HuH-7 (cell line): ENCODE results near the gene FASTKD2.

Experiments
- DNase-seq: peaks from one replicate; pipeline ENCODE4 v3.0.0; 2011; ENCODE audit warnings: low spot score

FASTKD2 gene

DNA sequence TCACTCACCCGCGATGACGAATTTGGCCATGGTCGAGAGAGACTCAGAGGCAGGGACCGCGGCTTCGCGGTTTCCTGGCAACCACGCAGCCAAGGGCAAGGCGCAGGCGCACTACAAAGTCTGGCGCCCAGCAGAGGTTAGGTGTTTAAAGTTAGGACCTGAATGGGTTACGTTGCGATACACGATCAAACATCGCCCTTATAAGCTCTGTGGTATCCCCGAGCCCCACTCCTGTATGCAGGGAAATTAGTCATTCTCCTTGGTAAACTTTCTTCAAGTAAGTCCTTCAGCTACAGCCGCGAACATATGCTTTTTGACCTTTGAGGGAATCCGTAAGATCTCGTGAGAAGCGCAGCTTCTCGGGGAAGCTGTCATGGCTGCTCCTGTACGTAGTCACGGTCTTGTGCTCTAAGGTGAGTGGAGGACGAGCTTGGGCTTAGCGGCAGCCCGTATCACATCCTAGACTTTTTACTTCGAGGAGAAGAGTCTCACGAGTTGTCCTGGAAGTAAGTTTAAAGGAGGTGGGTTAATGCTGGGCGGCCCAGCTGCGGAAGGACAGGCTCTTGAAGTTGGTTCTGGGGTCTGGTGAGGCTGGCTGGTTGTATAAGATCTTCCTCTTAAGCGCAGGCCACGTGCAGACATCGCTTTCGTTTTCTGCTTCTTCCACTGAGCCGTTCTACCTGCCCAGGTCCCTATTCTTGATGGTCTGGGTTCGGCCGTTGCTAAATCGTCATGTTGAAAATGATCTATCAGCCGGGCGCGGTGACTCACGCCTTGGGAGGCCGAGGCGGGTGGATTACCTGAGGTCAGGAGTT lies at the start of gene FASTKD2, which contains the start of gene MDH1B:
Gene FASTKD2, plus strand, starts transcription at position 365 of the 815 bp plus-strand sequence. CDS start 1,088 bp downstream, outside the sequence.
Gene MDH1B, minus strand, starts transcription at position 87 of the 815 bp plus-strand sequence. Its CDS starts 57 bp downstream, at position 30.
- peak; percentile 68 for DNase-seq

DNA sequence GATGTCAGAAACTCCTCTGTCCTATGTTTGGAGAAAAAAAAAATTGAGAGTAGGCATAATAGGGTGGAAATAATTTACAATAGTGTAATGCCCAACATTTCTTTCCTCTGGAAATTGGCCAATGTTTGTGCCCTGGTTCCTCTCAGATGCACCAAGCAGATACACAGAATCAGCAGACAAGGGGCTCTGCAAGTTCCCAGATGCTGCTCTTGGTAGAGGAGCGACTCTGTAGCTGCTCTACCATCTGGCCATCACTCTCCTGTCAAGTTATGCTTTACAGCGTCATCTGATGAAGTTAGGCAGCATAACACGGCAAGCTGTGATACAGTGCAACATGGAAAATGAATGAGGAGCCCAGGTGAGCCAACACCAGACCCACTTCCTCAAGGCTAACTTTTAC lies 48.8 kb upstream of the FASTKD2 start:
- DNase-seq = no peak

GRCh38 chr2:206718296-206718695 lies 47.1 kb upstream of the FASTKD2 start, which contains the start of gene DYTN:
Gene DYTN, minus strand, starts transcription at chr2:206718396. Its CDS starts 117 bp downstream, at chr2:206718279.
- no peak for DNase-seq

DNA sequence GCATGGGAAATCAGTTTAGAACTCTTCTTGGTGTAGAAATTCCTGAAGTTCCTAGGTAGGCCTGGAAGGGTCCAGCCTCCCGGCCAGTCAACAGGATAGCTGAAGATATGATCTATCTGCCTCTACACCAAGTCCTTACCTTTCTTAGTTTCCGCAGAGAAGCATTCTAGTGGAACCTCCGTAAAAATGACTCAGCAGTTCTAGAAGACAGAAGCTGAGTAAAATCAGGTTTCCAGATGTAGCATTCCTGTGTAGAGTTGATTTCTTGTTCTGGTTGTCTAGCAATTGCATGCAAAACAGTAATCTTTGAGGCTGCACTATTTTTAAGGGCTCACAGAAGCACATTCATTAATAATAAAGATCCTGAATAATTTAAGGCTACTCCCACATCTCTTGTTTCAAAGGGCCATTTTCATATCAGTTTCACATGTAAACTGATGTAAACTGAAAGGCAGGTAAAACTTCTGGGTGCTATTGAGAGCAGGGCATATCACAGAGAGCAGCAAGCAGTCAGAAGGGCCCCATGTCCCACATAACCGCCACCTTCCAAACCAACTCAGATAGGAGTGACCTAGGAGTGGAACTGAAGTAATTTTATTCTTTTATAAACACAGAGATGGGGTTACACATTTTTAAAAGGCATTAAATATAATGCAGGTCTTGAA lies 44.0 kb upstream of the FASTKD2 start:
- DNase-seq = no peak

DNA sequence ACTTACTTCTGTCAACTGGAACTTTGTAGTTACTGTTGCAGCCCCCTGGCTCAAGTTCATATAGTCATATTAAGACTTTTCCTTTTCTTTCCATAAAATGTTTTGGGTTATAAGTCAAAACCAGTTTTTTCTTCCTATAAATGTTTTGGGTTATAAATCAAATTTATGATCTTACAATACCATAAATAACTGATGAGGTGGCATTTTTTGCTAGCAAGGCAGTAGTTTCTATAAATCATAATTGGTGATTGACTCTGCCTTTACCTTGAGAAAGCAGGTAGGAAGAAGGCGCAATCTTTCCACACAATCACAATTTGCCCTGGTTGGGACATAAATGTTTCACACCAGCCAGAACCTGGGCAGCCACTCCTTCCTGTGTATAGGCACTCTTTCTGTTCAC lies 42.1 kb upstream of the FASTKD2 start:
- DNase-seq = no peak

- no peak for DNase-seq
Observed at GRCh38 chr2:206727287-206727686, 38.1 kb upstream of the FASTKD2 start.

- no peak for DNase-seq
Observed at GRCh38 chr2:206728277-206729199, 36.9 kb upstream of the FASTKD2 start.

DNA sequence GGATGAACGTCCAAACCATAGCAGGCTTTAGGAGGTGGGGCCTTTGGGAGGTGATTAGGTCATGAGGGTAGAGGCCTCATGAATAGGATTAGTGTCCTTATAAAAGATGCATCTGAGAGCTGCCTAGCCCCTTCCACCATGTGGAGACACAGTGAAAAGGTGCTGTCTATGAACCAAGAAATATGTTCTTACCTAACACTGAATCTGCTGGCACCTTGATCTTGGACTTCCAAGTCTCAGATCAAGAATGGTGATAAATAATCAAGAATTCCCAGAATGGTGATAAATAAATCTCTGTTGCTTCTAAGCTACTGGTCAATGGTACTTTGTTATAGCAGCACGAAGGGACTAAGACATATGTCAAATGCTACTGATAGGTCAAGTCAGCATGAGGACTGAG lies 32.1 kb upstream of the FASTKD2 start:
- no peak for DNase-seq

DNA sequence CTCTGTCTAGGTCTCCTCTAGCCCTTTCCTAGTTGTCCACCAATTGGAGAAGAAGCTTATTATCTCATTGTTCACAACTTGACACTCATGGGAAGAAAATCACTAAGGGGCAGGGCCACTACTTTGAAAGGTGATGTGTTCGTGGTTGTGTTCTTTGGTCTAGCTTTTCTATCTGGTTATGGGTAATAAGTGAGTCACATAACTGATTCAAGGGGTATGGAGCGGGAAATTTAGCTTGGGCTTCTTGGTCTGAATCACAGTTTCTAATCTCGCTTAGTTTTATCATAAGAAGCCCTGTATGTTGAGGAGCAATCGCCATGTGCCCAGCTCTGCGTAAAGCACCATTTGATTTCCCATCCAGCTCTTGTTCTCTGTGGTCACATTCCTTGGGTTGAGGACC lies 28.5 kb upstream of the FASTKD2 start:
- DNase-seq = no peak

GRCh38 chr2:206739271-206739670 lies 26.1 kb upstream of the FASTKD2 start:
- DNase-seq = no peak

- no peak for DNase-seq
Observed at GRCh38 chr2:206740800-206741199, 24.6 kb upstream of the FASTKD2 start.

- DNase-seq = no peak
Observed at GRCh38 chr2:206756816-206757215, 8.6 kb upstream of the FASTKD2 start.

DNA sequence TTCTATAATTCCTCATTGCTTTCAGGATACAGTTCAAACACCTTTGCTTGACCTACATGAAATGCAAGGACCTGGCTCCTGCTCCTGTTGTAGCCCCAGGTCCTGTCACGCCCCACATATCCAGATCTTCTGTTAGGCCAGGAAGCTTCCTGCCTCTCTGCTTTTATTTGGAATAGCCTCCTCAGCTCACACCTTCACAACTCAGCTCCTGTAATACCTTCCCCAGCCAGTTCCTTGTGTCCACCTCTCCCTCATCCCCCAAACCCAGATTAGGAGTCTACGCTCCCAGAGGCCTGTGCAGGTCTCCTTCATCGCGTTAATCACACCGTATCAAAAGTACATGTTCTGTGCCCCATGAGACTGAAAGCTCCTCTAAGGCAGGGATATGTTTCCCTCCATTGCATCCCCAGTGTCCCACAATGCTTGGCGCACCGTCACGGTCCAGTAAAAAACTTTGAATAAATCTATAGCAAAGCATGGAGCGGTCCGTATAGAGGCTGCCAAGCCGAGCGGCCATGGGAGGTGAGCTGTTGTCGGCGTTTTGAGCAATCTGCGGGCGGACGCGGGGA lies 649 bp upstream of the FASTKD2 start:
- peak; percentile 2 for DNase-seq

DNA sequence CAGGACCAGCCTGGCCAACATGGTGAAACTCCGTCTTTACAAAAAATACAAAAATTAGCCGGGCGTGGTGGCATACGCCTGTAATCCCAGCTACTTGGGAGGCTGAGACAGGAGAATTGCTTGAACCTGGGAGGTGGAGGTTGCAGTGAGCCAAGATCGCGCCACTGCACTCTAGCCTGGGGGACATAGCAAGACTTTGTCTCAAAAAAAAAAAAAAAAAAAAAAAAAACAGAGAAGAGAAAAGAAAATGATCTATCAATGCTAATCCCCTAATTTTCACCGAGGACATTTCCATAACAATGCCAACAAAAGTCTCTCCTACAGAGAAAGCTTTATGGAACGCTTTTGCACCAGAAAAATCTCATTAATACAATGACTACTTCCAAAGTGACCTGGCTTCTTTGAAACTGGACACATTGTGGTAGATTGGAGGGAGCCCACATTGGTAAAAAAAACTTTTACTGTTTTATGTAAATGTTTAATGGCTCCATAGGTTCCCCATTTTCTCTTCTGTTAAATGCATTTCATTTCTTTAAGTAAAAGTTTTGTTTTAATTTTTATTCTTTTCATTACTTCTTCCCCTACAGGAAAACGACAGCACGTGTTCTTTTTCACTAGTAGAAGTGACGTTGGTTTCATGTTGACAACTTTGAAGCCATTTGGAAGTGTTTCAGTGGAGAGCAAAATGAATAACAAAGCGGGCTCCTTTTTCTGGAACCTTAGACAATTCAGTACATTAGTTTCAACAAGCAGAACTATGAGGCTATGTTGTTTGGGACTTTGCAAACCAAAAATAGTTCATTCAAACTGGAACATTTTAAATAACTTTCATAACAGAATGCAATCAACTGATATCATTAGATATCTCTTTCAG lies 888 bp downstream of the FASTKD2 start:
- DNase-seq = no peak

- DNase-seq = no peak
Observed at GRCh38 chr2:206774871-206775270, 9.5 kb downstream of the FASTKD2 start.

DNA sequence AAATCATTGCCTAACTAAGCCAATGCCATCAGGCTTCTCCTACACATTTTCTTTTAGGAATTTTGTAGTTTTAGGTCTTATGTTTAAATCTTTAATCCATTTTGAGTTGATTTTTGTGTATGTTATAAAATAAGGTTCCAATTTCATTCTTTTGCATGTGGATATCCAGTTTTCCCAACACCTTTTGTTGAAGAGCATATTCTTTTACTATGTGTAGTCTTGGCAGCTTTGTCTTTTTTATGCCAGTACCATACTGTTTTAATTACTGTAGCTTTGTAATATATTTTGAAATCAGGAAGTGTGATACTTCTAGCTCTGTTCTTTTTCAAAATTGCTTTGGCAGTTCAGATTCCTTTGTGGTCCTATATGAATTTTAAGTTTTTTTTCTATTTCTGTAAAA lies 11.0 kb downstream of the FASTKD2 start:
- no peak for DNase-seq

DNA sequence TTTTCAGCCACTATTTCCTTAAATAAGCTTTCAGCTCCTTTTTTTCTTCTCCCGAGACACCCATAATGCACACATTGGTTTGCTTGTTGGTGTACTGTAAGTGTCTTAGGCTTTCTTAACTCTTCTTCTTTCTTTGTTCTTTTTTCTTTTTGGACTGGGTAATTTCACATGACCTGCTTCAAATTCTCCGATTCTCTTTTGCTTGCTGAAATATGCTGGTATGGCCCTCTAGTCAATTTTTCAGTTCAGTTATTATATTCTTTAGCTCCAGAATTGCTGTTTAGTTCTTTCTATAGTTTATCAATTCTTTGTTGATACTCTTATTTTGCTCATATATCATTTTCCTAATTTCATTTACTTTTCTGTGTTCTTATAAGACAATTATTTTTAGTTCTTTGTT lies 15.3 kb downstream of the FASTKD2 start:
- DNase-seq = no peak

DNA sequence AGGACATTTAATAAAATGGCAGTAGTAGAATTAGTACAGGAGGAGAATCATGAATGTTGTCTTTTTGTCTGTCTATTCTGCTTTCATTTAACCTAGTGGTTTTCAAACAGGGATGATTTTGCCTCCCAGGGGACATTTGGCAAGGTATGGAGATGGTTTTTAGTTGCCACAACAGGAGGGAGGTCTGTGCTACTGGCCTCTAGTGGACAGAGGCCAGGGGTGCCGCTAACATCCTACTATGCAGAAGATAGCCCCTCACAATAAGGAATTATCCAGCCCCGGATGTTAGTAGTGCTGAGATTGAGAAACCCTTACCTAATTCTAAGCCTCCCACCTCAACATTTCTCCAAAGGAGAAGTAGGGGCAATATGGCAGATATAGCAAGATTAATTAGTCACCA lies 18.3 kb downstream of the FASTKD2 start:
- DNase-seq = no peak

DNA sequence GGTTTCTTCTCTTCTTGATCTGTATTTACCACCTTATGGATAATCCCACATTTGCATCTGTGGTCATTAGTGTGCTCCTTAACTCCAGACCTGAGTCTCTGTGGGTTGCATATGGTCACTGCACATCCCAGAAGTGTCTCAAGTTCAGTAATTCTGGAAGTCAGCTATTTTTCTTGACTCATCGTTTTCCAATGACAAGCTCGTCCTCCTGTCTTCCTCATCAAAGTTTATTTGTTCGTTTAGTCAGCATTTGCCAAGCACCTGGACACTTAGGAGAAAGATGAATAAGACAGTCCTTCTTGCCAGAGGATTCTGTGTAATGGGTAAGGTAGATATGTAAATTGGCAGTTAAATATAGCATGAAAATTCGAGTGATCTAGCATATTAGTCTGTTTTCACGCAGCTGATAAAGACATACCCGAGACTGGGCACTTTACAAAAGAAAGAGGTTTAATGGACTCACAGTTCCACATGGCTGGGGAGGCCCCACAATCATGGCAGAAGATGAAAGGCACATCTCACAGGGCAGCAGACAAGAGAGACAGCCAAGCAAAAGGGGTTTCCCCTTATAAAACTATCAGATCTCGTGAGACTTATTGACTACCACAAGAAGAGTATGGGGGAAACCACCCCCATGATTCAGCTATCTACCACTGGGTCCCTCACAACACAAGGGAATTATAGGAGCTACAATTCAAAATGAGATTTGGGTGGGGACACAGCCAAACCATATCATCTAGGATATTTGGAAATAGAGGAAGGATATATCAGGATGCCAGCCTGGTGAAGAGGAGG lies 19.4 kb downstream of the FASTKD2 start:
- DNase-seq = no peak

GRCh38 chr2:206790311-206790935 lies 25.0 kb downstream of the FASTKD2 start:
- no peak for DNase-seq
